NCI-H524 treated with DMSO at 0.1 percent for 48 hours (cell line): ENCODE results near the gene GNAI2.
"Not testable (repeated sequence)": the region's sequence is repeated elsewhere in the genome, so short reads cannot be mapped to it uniquely, and the experiment has no call there.

Experiments
- DNase-seq: peaks from one replicate; lab custom pipeline; 2025; lab: John Stamatoyannopoulos, UW

Gene GNAI2

GRCh38 chr3:50204804-50205412 is 31.1 kb upstream of the GNAI2 start, which contains the start of gene SLC38A3:
SLC38A3 (plus strand) TSS chr3:50205271; CDS start chr3:50214200, 8,929 bp downstream.
- no peak for DNase-seq

- no peak for DNase-seq
These were observed 30.4 kb upstream of the GNAI2 start for GRCh38 chr3:50205413-50206276.

GRCh38 chr3:50207359-50208042 is 28.5 kb upstream of the GNAI2 start:
- DNase-seq = no peak

- DNase-seq = no peak
These were observed 27.2 kb upstream of the GNAI2 start for GRCh38 chr3:50208677-50209344.

GRCh38 chr3:50210176-50210509 is 25.9 kb upstream of the GNAI2 start:
- DNase-seq = no peak

GRCh38 chr3:50210510-50211367 is 25.3 kb upstream of the GNAI2 start:
- no peak for DNase-seq

- DNase-seq = not testable (repeated sequence)
These were observed 24.7 kb upstream of the GNAI2 start for GRCh38 chr3:50211368-50211717.

- DNase-seq = no peak
These were observed 24.1 kb upstream of the GNAI2 start for GRCh38 chr3:50211930-50212329.

GRCh38 chr3:50212502-50212901 is 23.5 kb upstream of the GNAI2 start:
- DNase-seq = no peak

GRCh38 chr3:50212971-50213370 is 23.0 kb upstream of the GNAI2 start:
- no peak for DNase-seq

GRCh38 chr3:50213373-50213772 is 22.6 kb upstream of the GNAI2 start:
- no peak for DNase-seq

- no peak for DNase-seq
These were observed 21.2 kb upstream of the GNAI2 start for GRCh38 chr3:50214824-50215223.

- DNase-seq = no peak
These were observed 20.5 kb upstream of the GNAI2 start for GRCh38 chr3:50215529-50215928.

GRCh38 chr3:50217681-50218080 is 18.3 kb upstream of the GNAI2 start:
- DNase-seq = no peak

- DNase-seq = no peak
These were observed 17.6 kb upstream of the GNAI2 start for GRCh38 chr3:50218448-50218847.

- no peak for DNase-seq
These were observed 16.7 kb upstream of the GNAI2 start for GRCh38 chr3:50219285-50219684.

GRCh38 chr3:50220109-50220508 is 15.9 kb upstream of the GNAI2 start:
- DNase-seq = no peak

GRCh38 chr3:50221051-50221410 is 15.0 kb upstream of the GNAI2 start:
- no peak for DNase-seq

- no peak for DNase-seq
These were observed 14.4 kb upstream of the GNAI2 start for GRCh38 chr3:50221411-50222168.

GRCh38 chr3:50222169-50222528 is 13.9 kb upstream of the GNAI2 start:
- DNase-seq = no peak

GRCh38 chr3:50224639-50225038 is 11.4 kb upstream of the GNAI2 start:
- no peak for DNase-seq
